ENCODE measurements around the gene TLCD4.
"Not testable (repeated sequence)": the region's sequence is repeated elsewhere in the genome, so short reads cannot be mapped to it uniquely, and the experiment has no call there.

TLCD4 gene

DNA sequence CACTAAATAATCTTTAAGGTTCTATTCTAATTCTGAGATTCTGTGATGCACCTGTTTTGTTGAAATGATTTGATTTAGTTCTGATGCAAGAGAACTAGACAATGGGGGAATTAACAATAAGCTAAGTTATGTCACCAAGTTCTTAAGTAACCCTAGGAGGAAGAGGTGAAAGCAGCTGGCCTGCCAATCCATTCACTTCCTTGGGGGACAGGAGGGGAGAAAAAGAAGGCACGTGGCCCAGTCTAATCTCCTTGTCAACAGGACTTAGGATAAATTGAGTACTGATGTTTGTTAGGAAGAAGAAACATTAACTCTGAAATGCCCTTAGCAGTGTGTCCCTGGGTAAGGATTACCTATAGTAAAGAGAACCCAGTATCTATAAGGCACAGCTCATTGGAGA, 36.9 kb downstream of the TLCD4 start:
- DNase-seq (ENCODE audit: low read depth) = no peak

DNA sequence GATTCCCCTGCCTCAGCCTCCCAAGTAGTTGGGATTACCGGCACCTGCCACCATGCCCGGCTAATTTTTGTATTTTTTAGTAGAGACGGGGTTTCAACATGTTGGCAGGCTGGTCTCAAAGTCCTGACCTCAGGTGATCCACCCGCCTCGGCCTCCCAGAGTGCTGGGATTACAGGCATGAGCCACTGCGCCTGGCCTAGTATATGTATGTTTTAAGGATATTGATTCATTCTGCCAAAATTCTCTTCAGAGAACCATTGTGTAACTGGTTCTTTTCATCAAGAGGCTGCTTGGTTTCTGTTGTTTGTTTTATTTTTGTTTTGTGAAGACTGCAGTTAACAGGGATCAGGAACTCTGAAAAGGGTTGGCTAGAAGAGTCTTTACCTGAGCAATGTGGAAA, 48.4 kb downstream of the TLCD4 start:
- DNase-seq (ENCODE audit: low read depth) = not testable (repeated sequence)
